ENCODE data around the gene PRDM5.
"Not testable (repeated sequence)": the region's sequence is repeated elsewhere in the genome, so short reads cannot be mapped to it uniquely, and the experiment has no call there.

Gene PRDM5

GRCh38 chr4:120753854-120754253 lies 168.7 kb downstream of the PRDM5 start:
- no peak for DNase-seq (ENCODE audit: low read depth in 2 of 2)

GRCh38 chr4:120750152-120750525 lies 172.4 kb downstream of the PRDM5 start:
- no peak for DNase-seq (ENCODE audit: low read depth in 2 of 2)

GRCh38 chr4:120749445-120750151 lies 172.9 kb downstream of the PRDM5 start:
- DNase-seq (ENCODE audit: low read depth in 2 of 2) = no peak

GRCh38 chr4:120741636-120742035 lies 180.9 kb downstream of the PRDM5 start:
- DNase-seq (ENCODE audit: low read depth in 2 of 2) = not testable (repeated sequence)

- DNase-seq (ENCODE audit: low read depth in 2 of 2) = no peak
Measured at GRCh38 chr4:120736312-120736711, 186.2 kb downstream of the PRDM5 start.

GRCh38 chr4:120733968-120734367 lies 188.6 kb downstream of the PRDM5 start:
- no peak for DNase-seq (ENCODE audit: low read depth in 2 of 2)

- DNase-seq (ENCODE audit: low read depth in 2 of 2) = no peak
Measured at GRCh38 chr4:120733054-120733453, 189.5 kb downstream of the PRDM5 start.

GRCh38 chr4:120731561-120731960 lies 191.0 kb downstream of the PRDM5 start:
- no peak for DNase-seq (ENCODE audit: low read depth in 2 of 2)

- DNase-seq (ENCODE audit: low read depth in 2 of 2) = no peak
Measured at GRCh38 chr4:120730777-120731320, 191.7 kb downstream of the PRDM5 start.

- DNase-seq (ENCODE audit: low read depth in 2 of 2) = no peak
Measured at GRCh38 chr4:120728892-120729675, 193.4 kb downstream of the PRDM5 start.

GRCh38 chr4:120725639-120726580 lies 196.6 kb downstream of the PRDM5 start:
- DNase-seq (ENCODE audit: low read depth in 2 of 2) = no peak

- no peak for DNase-seq (ENCODE audit: low read depth in 2 of 2)
Measured at GRCh38 chr4:120724656-120725055, 197.9 kb downstream of the PRDM5 start.

- no peak for DNase-seq (ENCODE audit: low read depth in 2 of 2)
Measured at GRCh38 chr4:120723986-120724385, 198.5 kb downstream of the PRDM5 start.

- DNase-seq (ENCODE audit: low read depth in 2 of 2) = no peak
Measured at GRCh38 chr4:120723105-120723504, 199.4 kb downstream of the PRDM5 start.

- DNase-seq (ENCODE audit: low read depth in 2 of 2) = no peak
Measured at GRCh38 chr4:120722655-120723054, 199.9 kb downstream of the PRDM5 start.

GRCh38 chr4:120720354-120720934 lies 202.1 kb downstream of the PRDM5 start:
- no peak for DNase-seq (ENCODE audit: low read depth in 2 of 2)

- no peak for DNase-seq (ENCODE audit: low read depth in 2 of 2)
Measured at GRCh38 chr4:120718979-120719566, 203.5 kb downstream of the PRDM5 start.

- DNase-seq (ENCODE audit: low read depth in 2 of 2) = no peak
Measured at GRCh38 chr4:120716346-120716745, 206.2 kb downstream of the PRDM5 start.

GRCh38 chr4:120714417-120715010 lies 208.0 kb downstream of the PRDM5 start:
- no peak for DNase-seq (ENCODE audit: low read depth in 2 of 2)

- DNase-seq (ENCODE audit: low read depth in 2 of 2) = no peak
Measured at GRCh38 chr4:120709991-120710390, 212.5 kb downstream of the PRDM5 start.

GRCh38 chr4:120704538-120704937 lies 218.0 kb downstream of the PRDM5 start:
- no peak for DNase-seq (ENCODE audit: low read depth in 2 of 2)
